GM19240 (cell line): ENCODE results near the gene LRIT1.

Source experiments
- DNase-seq: peaks from one replicate; pipeline ENCODE4 v3.0.0; 2011; ENCODE audit warnings: low spot score; ENCODE audit not compliant: insufficient read length

Gene LRIT1

DNA sequence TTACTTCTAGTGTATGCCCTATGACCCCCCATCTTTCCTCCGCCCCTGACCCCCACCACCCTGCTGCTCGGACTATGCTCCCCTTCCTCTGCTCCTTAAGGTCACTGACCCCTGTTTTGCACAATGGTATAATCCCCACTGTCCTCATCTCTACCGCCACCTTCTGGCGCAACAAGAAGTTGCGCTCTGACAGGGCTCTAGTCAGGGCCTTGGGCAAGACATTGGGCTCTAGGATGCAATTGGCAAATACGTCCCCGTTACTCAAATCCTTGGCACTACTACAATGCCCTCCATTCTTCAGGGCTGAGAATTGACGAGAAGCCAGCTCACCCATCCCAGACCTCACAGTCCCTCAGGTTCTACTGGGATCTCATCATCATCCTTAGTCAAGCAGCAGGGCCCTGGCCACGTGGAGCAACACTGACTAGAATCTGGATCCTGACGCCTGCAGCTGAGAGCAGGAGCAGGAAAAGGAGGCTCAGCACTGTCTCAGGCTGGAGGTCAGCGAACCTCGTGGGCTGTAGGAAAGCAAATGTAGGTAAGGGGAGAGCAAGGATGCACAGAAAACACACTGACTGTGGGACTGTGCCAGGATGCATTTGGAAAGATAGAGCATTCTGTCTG lies 26.6 kb downstream of the LRIT1 start:
- peak; percentile 29 for DNase-seq

DNA sequence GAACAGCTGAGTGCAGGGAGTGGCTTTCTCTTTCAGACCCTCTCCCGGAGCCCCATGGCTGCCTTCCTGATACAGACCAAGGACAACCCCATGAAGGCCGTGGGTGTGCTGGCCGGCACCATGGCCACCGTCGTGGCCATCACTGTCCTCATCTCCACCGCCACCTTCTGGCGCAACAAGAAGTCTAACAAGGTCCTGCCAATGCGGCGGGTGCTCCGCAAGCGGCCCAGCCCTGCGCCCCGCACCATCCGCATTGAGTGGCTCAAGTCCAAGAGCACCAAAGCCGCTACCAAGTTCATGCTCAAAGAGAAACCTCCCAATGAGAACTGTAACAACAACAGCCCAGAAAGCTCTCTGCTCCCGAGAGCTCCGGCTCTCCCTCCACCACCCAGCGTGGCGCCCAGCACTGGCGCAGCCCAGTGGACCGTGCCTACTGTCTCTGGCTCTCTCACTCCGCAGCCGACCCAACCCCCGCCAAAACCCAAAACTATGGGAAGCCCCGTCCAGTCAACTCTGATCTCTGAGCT lies 27.2 kb downstream of the LRIT1 start:
- no peak for DNase-seq

DNA sequence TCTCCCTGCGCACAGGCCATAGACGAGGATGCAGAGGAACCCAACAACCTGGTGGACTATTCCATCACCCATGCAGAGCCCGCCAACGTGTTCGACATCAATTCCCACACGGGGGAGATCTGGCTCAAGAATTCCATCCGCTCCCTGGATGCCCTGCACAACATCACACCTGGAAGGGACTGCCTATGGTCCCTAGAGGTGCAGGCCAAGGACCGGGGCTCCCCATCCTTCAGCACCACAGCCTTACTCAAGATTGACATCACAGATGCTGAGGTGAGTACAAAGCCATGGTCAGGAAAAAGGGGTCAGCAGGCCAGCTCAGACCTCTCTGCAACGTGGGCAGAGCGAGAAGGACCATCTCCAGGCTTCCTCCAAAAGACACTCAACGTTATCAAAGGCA lies 28.3 kb downstream of the LRIT1 start:
- no peak for DNase-seq

DNA sequence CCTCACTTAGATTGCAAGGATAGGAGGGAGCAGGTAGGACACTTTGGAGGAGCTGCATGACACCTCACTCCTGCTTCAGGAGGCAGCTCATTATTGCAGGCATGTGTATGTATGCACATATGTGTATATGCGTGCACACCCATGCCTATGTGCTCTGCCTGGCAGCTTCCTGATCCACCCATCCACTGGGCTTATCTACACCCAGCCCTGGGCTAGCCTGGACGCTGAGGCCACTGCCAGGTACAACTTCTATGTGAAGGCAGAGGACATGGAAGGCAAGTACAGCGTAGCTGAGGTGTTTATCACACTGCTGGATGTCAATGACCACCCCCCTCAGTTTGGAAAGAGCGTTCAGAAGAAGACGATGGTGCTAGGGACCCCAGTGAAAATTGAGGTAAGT lies 29.3 kb downstream of the LRIT1 start:
- no peak for DNase-seq

DNA sequence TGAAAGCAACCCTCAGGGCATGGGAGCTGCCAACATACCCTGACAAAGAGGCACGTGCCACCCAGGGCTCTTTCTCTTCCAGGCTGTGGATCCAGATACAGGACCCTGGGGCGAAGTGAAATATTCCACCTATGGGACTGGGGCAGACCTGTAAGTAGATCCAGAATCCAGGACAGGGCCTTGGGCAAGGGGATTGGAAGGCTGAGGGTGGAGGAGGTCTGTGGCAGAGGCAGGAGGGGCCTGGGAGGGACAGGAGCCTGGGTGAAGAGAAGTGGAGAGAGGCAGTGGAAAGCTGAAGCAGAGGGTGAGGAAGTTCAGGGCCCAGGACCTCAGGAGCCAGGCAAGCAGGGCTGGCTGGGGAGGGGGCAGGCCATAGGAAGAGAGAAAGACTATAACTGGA lies 29.8 kb downstream of the LRIT1 start:
- DNase-seq, result no peak

DNA sequence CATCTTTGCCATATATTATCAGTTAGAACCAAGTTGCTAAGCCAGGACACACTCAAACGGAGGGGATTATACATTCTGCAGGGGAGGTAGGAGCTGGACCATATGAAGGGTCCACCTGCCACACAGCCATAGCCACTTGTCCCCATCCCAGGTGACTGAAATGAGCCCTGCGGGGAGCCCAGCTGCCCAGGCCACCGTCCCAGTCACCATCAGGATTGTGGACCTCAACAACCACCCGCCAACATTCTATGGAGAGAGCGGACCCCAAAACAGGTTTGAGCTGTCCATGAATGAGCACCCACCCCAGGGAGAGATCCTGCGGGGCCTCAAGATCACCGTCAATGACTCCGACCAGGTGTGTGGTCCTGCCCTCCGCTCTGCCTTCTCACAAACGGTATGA lies 33.3 kb downstream of the LRIT1 start:
- DNase-seq, result no peak

DNA sequence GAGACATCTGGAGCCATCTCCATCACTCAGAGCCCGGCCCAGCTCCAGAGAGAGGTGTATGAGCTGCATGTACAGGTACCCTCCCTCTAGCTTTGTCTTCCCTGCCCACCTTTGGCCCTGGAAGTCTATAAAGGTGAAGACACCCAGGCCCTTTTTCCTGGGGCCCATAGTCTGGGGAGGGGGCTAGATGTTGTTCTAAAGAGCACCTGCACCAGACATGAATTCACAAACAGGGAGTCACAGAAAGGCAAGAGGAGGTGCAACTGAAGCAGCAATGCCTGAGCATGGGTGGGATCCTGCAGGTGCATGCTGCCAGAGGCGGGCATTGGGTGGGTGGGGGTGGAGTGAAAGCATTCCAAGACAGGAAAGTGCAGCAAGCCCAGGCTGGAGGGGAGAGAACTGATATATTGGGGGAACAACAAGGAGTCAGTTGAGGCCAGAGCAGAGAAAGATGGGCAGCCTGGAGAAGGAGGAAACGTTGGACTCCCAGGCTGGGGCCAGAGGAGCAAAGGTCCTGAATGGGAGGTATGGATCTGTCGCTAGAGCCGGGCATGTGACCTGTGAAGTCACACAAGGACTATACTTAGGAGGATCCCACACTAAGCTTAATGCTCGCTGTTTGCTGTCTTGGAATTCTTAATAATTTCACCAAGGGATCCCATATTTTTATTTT lies 35.4 kb downstream of the LRIT1 start:
- no peak for DNase-seq

DNA sequence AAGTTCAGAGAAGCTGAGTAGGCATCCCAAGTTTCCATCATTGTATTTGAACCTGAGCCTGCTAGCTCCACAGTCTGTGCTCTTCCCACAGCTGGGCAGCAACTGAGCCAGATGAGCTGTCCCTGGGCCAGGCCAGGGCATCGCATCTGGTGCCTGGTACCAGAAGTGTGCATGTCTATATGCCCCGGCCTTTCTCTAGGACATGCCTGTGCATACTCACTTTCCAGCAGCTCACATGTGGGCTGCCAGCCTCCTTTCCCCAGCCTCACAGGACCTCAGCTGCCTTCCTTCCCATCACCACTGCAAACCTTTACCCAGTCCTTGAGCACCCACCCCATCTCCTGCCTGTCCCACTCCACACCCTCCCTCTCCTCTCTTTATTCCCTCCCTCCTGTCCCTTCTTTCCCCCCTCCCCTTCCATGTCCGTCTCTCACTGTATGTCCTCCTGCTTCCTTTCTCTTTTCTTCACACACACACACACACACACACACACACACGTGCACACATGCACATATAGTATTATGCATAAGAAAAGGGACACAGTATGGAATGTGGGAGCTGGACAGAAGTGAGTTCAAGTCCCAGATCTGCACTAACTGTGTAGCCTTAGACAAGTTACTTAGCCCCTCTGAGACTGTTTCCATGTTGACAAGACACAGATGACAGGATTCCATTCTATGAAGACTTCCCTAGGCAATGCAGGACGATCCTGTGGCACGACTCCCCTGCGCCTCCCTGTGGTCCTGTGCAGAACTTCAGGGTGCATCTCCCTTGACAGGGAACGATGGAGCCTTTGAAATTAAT lies 36.1 kb downstream of the LRIT1 start:
- DNase-seq, result peak; percentile 74

DNA sequence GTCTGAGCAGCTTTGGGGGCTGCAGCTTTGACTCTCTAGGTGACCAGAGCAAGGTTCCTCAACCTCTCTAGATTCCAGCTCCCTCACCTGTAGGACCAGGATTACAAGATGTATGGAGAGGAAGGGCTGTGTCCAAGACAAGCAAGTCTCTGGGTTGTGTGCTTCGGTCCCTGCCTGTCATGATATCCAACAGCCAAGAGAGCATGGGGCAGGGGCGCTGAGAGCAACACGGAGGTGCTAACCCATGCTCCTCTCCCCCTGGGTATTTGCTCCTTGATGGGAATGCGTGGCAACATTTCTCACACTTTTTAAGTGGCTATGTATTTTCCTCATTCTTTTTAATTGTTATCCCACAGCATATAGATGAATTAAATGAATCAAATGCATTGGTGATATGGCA lies 36.7 kb downstream of the LRIT1 start:
- no peak for DNase-seq

DNA sequence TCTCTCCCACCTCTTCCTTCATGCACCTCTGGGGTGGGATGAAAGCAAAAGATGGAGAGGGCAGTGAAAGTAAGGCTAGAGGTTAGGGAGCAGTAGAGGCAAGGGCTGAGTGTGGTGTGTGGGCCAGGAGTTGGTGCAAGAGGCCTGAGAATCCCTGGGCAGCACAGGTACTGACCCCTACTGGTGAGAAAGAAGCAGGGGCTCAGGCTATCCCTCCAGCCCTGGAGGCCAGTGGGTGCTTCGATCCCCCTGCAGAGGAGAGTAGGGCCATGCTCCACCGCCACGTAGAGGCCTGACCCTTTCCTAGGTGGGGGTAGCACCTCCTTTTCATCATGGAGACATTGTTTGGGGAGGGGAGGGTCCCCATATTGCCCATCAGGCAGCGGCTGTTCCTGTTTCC lies 37.2 kb downstream of the LRIT1 start:
- DNase-seq, result peak; percentile 57

DNA sequence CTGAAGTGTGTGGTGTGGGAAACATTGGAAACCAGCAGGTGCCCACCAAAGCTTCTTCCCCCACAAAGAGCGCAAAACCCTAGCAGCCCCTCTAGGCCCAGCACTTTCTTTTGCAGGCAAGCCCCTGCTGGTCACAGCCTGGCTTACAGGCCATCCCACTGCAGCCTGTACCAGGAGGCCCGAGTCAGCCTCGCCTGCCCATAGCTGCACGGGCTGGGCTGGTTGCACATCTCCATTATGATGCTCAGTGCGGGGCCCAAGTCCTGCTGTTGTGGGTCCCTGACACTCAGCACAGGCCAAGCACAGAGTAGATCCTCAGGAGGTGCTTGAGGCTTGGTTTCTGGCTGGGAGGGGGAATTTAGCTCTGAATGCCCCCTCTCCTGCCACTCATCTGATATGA lies 39.0 kb downstream of the LRIT1 start:
- DNase-seq, result no peak

DNA sequence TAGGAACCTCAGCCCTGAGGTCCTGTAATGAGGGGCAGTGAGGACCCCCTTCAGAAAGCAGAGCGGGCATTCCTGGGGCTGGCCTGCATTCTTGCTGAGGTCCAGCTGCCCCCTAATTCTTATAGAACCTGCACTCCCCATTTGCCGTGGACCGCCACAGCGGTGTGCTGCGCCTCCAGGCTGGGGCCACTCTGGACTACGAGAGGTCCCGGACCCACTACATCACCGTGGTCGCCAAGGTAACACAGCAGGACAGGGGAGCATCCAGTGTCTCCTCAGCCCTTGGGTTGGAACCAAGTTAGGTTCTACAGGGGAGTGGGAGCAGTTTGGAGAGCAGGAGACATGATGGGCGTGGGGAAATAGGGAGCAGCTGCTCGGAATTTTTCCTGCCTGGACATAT lies 39.7 kb downstream of the LRIT1 start:
- DNase-seq, result no peak

DNA sequence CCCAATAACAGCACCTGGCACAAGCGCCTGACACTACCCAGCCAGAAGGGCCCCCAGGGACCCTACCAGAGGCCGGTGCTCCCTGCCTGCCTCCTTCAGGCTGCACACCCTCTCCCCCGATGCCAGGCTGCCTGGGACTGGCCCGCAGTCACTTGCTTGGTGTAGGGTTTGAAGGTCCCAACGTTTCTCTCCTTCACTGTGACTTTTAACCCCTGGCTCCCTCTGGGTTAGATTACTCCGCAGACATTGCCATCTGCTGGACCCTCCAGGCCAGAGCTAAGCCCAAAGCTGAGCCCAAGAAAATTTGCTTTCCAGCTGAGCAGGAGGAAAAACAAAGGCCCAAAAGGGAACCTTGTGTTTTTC lies 40.1 kb downstream of the LRIT1 start:
- DNase-seq, result no peak

DNA sequence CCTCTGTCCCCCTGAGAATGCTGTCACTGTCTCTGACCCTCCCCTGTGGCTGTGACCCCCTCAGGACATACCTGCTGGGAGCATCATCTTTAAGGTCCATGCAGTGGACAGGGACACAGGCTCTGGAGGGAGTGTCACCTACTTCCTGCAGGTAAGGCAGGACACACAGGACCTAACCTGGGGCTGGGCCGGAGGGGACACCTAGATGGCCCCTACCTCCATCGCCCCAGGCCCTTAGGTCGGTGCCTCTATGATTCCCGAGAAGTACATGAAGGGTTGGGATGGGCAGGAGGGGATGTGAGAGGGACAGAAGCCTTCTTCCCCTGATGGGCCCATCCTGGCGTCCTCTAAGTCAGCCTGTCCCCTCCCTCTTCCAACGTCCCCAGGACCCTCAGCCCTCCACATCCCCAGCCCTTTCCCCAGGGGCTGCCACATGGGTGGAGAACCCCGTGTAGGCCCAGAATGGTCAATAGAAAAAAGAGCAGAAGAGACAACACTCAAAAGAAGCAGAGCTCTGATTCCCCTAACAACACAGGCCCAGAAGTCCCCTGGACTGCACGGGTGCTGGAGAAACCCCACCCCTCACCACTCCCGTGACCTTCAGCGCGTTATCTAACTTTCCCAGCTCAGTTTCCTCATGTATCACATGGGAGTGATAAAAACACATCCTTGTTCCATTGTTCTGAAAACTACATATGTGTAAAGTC lies 40.7 kb downstream of the LRIT1 start:
- DNase-seq, result no peak

DNA sequence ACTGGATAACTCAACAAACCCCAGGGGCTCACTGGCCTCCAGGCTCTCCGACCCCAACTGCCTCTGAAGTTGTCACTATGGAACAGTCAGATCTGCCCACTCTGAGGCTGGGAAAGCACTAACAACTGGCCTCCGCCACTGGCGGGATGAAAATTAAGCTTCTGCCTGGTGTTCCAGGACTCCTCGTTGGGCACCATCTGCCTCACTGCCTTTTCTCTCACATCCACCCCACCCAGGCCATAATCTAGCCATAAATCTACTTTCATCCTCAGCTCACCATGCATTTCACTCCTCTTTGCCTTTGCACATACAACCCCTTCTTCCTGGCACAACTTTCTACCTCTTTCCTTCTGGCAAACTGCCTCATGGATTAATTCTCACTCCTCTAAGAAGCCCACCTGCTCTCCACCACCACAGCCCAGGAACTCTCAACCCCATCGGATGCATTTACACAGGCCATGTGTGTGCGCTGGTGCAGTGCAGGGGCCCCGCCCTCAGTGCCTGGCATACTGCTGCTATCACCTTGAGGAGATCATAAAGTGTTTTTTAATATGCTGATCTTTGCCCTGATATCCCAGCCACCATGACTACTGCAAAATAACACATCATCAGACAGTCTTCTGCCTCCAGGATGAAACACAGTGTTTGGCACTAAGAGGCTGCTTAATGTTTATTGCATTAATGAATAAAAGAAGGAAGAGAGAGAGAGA lies 43.0 kb downstream of the LRIT1 start:
- no peak for DNase-seq

DNA sequence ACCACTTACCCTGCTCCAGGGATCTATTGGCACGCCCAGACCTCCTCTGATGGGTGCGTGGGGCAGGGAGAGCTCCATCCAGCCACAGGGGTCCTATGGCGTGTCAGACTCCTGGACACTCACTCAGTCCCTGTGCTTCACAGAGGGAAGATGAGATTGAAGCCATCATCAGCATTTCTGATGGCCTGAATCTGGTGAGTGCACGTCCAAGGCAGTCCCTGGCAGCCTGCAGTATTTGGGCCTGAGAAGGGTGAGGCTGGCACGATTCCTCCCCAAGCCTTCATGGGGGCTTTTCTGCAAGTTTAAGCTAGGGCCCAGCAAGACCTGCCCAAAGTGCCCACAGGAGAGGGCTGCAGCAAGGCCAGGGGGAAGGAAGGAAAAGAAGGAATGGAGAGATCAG lies 43.7 kb downstream of the LRIT1 start:
- DNase-seq, result no peak

DNA sequence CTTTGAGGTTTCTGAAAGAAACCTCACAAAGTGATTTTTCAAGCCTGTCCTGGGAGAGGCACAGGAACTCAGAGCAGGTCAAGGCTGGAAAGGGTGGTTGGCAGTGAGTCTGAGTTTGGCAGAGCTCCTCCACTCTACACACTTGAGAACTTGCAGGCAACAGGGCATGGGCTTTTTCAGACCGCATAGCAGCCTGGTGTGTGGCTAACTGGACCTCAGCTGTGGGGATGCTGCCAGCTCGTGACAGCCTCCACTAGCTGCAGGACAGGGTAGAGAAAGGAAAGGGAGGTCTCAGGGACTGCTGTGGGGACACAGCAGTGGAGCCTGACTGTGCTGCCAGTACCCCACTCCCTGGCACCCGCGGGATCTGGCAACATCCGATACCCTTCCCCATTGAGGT lies 44.4 kb downstream of the LRIT1 start:
- DNase-seq, result no peak

DNA sequence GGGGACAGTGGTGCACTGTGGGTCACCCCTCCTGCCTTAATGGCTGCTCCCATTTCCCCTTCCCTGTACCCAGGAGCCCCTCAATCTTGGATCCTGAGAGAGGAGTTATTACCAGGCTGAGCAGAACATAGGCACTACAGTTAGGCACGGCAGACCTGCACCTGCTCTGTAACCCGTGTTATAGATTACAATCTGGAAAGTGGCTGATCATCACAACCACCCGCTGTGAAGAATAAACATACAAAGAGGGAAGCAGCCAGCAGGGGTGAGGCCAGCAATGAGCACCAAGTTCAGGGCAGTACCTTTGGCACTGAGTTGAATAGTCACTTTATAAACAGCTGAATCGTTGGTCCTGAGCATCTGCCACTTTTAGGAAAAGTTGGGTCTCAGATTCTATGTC lies 45.3 kb downstream of the LRIT1 start:
- DNase-seq, result no peak

DNA sequence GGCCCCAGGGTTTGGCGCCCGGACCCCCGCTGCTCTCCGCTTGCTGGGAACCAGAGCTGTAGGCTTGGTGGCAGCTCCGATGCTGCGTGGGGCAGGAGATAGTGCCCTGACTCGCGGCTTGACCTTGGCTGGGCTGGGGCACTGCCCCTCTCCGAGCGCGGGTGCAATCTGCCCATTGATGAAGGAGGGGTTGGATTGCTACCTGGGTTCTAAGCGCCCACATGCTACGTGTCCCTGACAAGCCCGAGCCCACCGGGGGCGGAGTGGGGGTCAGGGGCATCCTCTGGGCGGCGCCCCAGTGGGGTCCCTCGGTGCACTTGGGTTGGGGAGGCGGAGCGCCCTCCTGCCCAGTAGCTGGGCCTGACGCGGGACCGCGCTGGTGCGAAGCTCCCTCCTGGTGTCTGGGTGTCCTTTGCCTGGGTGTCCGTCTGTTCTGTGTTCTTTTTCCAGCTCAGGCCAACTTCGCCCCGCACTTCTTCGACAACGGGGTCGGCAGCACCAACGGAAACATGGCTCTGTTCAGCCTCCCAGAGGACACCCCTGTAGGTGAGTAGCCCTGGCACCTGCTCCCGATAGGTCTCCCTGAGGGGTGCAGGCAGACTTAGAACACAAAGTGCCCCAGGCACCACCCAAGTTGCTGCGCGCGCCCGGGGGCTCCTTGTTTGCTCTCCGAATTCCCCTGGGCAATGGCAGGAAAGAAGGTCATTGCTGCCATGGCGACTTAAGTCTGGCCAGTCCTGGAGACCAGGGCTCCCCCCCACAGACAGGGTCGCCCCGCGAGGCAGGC lies 46.1 kb downstream of the LRIT1 start:
- DNase-seq, result no peak

DNA sequence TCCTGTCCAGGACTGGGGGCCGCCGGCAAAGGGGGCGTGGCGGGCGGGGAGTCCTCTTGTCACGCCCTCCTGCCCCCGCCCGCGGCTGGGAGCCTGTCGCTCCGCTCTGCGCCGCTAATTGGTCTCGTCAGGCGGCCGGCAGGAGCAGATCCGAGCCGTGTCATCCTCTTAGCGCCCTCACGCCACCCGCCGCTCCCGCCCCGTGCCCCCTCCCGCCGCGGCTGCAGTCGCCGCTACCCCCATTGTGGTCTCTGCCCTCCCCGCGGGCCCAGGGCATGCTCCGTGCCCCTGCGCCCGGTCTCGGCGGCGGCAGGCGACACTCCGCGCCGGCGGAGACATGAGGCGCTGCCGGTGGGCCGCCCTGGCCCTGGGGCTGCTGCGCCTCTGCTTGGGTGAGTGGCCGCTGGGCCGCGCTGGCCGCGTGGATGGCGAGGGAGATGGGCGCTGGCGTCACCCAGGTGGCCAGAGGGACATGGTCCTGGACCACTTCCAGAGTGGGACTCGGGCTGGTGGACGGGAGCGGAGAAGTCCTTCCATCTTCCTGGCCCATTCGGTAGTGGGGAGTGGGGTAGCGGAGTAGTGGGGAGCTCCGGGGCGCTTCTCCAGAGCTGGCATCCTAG lies 46.8 kb downstream of the LRIT1 start, which contains the start of gene CDHR1:
CDHR1 (plus strand) TSS at position 114 of the 620 bp plus-strand sequence; CDS start at position 338, 224 bp downstream.
- DNase-seq, result peak; percentile 38
